Activated CD4-positive, alpha-beta T cell treated with anti-CD3 and anti-CD28 coated beads, Interleukin-2, Interleukin-6, amounts not matched to agents 100 ng/mL and 50 ng/mL, durations not matched to agents 16 hours and 8 hours (primary cell): ENCODE data around the gene AKAP6.

Source experiments
- DNase-seq: peaks from one replicate; pipeline ENCODE4 v3.0.0-alpha.2; 2020

The AKAP6 gene

DNA sequence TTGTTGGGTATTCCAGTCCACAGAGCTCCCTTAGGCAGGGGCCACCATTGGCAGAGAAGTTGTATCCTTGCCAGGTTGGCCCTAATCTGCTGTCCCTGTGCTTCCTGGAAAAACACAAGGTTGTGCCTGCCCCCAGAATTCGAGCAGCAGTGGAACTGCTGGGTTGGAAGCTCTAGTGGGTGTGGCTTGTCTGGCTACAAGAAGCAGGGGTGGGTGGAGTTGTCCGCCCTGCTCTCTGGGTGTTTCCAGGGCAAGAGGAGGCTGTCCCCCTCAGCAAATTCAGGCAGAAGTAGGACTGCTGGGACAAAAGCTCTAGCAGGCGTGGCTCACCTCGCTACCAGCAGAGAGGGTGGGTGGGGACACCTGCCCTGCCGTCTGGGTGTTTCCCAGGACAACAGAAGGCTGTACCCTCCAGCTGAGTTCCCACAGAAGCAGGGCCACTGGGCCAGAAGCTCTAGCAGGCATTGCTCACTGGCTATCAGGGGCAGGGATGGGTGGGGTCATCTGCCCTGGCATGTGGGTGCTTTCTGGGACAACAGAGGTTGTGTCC lies 536.8 kb downstream of the AKAP6 start:
- DNase-seq, result no peak

DNA sequence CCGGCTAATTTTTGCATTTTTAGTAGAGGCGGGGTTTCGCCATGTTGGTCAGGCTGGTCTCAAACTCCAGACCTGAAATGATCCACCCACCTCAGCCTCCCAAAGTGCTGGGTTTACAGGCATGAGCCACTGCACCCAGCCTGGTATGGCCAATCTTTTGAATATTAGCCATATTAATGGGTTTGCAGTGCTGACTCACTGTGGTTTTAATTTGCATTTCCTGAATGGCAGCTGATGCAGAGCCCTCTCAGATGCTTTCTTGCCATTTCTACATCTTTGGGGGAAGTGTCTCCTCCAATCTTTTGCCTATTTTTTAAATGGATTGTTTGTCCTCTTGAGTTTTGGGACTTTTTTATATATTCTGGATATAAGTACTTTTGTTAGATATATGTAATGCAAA lies 554.1 kb downstream of the AKAP6 start:
- no peak for DNase-seq
